Skin of body (tissue), 2 donors: ENCODE results near the gene VPS51. TPM values are rescaled to one million over a fixed set of nuclear protein-coding genes. Genes with fewer than 3 reads are reported as not detected.
"Not testable (repeated sequence)": the region's sequence is repeated elsewhere in the genome, so short reads cannot be mapped to it uniquely, and the experiment has no call there.

Source experiments
- DNase-seq: peaks from one replicate; lab custom pipeline; 2025; lab: John Stamatoyannopoulos, UW
- total RNA-seq: library from RNA; depleted of rRNA; stranded (reverse); fragments of >200 nt; gene quantifications from one replicate; pipeline ENCODE4 v1.2.3, GENCODE V29; 2014

Gene VPS51
- total RNA-seq, 1 donor from 2014 or later: 93.3 TPM

DNA sequence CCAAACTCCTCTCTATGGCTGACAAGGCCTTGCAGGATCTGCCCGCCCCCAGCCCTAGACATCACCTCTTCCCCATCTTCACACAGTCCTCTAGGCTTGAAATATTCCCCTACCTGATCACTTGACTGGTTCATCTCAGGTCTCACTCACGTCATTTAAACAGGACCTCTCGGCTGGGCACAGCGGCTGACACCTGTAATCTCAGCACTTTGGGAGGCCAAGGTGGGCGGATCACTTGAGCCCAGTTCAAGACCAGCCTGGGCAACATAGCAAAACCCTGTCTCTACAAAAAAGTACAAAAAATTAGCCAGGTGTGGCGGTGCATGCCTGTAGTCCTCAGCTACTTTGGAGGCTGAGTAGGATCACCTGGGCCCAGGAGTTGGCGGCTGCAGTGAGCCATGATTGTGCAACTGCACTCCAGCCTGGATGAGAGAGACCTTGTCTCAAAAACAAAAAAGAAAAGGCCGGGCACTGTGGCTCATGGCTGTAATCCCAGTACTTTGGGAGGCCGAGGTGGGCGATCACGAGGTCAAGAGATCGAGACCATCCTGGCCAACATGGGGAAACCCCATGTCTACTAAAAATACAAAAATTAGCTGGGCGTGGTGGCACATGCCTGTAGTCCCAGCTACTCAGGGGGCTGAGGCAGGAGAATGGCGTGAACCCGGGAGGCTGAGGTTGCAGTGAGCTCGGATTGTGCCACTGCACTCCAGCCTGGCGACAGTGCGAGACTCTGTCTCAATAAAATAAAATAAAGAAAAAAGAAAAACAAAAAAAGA, 23.1 kb downstream of the VPS51 start:
- not testable (repeated sequence) for DNase-seq

DNA sequence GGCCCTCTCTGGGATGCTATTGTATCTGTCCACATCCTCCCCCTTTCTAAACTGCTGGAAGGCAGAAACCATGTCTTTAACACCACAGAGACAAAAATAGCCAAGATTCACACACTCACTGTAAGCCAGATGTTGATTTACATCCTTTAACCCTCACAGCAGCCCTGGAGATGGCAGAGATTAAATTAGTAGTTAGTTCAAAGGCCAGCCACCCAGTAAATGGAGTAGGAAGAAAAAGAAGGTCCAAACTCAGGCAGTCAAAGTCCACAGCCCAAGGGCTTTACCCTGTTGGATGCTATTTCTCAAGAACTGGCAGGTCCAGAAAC, 23.6 kb downstream of the VPS51 start:
- DNase-seq: no peak

DNA sequence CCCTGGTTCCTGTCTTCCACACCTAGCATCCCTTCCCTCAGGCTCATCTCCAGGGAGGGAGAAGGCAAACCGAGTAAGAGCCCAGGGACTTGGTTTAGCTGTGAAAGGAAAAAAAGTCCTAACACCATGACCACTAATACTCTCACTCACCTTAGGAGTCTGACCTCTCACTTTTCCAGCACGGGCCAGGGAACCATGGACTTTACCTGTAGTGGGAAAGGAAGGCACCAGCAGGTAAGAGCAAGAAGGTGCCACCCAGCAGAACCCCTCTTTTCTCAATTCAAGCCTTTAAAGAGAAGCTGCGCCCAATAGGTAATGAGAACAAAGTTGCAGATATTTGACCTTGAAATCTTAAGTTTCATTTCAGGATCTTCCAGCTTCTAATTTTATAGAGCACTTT, 24.8 kb downstream of the VPS51 start:
- DNase-seq: no peak

DNA sequence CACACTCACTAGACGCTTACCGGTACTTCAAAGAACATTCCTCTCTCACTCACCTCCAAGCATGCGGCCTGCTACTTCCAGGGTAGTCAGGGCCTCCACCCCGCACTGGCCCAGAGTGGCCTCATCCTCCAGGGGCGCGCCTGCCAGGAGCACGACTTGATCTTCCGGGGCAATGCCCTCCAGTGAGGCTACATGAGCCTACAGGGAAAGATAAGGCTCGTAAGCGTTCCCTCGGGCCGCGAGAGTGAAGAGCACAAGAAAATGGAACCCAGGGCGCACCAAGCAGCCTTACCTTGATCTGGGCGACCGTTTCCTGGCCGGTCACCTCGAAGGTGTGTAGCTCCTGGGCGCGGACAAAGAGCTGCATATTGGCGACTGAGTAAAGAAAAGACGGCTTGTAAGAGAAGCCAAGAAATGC, 25.4 kb downstream of the VPS51 start:
- no peak for DNase-seq

DNA sequence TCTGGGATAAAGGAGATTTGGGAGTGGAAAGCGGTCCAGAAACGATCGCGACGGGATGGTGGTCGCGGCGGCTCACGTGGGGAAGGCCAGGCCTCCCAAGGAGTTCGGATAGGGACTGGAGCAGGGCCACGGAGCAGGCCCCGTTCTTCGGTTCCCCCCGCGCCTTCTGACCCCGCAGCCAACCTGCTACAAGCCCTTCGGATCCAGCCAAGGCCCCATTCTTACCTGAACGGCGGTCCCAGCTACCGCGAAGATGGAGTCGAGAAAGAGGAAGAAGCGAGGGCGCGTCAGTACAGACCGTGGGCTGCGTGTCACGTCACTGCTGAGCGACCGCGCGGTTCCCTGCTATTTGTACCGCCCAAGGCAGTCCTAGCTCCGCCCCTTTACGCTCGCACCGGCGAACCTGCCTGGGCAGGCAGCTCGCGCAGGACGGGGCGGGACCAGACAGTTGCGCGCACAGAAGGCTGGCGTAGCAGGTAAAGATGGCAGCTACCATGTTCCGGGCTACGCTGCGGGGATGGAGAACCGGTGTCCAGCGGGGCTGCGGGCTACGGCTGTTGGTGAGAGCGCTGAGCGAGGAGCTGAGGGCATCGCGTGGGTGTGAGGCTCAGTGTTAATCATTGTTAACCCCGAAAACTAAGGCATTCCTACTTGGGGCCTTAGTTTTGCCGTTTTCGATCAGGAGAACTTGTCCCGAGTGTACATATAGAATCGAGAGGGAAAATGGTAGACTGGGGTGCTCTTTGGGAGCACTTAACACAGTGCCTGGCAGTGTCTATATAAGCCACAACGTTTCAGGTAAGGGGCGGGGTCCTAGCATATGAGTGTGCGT, 26.1 kb downstream of the VPS51 start, which contains the start of the genes FAU and MRPL49:
FAU (minus strand) TSS at position 270 of the 832 bp plus-strand sequence. CDS start 321 bp downstream, outside the sequence.
MRPL49 (plus strand) TSS at position 457 of the 832 bp plus-strand sequence; CDS start at position 483, 26 bp downstream.
- peak; percentile 95 for DNase-seq

DNA sequence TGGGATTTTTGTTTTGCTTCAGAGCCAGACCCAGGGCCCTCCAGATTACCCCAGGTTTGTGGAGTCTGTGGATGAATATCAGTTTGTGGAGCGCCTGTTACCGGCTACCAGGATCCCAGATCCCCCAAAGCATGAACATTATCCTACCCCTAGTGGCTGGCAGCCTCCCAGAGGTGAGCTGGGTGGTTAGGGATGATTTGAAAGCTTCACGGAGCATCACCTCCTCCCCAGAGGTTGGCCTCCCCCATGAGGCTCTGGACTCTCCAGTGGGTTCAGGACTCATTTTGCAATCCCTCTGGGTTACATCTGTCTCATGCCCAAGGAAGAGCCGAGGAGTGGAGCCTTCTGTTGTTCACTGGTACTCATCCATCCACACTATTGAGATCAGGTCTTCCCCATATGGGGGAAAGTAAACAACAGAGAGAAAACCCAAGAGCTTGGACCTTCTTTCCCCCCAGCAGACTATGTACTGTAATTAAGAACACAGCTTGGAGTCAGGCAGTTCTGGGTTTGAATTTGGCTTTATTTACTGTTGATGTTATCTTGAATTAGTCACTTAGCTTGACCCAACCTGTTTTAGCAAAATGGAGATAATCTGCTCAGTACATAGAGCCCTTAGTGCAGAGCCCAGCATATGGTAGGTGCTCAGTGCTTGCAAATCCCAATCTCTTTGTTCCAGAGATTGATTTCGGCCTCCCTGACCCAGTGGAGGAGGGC, 28.6 kb downstream of the VPS51 start:
- DNase-seq: no peak

DNA sequence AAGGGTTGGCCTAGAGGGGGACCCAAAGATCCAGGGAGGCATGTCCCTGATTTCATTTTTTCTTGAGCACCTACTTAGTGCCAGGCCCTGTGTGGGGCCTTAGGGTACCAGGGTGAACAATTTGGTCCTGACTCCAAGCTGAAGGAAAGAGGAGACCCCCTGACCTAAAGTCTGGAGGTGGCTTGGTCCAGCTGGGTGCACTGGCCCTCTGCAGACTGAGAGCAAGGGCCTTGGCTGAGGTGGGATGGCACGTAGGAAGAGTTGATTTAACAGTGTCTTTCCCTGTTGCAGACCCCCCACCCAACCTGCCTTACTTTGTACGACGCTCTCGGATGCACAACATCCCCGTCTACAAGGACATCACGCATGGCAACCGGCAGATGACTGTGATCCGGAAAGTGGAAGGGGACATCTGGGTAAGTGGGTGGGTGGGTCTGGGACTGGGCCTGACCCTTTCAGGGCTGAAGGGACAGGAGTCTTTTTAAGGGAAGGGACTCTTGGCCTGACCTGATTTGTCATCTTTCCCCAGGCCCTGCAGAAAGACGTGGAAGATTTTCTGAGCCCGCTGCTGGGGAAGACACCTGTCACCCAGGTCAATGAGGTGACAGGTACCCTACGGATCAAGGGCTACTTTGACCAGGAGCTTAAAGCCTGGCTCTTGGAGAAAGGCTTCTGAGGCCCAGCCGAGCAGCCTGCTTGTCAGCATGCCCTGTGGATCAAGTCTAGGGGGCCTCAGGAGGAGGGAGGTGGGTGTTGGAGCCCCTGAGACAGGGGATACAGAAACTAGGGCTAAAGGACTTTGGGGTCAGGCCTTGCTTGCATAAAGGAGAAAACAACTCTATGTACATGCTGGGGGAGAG, 29.4 kb downstream of the VPS51 start:
- DNase-seq: no peak

DNA sequence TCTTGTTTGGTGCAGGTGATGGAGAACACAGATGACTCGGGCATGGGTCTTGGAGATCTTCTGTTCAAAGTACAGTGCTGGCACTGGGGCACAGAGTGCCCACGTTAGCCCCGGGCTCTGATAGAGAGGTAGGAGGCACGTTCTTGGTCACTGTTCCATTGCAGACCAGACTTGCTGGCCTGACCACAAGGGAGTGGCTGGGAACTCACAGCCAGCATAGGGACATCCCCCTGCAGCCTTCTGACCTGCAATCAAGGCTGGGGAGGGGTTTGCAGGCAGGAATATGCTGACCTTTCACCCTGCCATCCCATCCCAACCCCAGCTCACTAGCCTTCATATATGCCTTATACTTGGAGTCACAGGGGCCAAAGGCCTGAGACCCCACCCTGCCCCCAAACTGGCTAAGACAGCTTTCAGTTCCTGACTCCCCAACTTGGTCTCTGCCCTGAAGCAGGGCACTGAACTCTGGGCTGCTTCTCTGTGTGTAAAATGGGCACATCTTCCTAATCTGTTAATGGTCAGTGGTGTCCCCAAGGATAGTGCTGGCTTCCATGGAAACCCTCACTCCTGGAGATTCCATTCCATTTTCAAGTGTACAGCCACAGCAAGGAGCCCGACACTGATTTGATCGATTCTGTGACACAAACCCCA, 30.7 kb downstream of the VPS51 start:
- DNase-seq: no peak

DNA sequence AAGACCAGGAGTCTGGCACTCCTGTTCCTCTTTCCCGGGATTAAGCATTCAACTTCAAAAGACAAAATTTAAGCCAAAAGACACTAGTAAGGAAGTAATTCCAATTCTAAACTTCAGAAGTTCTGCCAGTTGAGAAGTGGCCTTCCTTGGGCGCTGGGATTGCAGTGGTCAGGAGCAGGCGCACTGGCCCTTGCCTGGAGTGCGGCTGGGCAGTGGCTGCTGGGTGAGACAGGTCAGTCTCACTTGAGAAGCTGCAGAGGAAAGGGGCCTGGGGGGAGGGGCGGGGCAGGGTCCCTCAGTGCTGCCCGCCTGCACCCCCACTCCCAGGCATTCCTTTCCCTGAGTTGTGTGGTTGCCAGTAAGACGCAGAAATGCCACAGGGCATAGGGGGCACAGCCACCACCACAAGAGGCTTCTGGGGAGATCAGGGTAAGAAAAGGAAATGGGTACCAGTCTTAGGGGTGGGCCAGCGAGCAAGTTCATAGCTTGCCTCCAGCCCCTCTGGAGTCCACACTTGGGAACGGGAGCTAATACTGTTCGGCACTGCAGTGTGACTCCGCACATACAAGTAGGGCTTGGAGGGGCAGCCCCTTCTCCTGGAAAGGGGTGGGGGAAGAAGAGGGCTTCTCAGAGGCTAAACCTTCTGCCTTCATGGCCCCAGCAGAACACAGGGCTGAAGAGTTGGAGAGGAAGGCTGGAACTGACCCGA, 31.6 kb downstream of the VPS51 start:
- DNase-seq: no peak

DNA sequence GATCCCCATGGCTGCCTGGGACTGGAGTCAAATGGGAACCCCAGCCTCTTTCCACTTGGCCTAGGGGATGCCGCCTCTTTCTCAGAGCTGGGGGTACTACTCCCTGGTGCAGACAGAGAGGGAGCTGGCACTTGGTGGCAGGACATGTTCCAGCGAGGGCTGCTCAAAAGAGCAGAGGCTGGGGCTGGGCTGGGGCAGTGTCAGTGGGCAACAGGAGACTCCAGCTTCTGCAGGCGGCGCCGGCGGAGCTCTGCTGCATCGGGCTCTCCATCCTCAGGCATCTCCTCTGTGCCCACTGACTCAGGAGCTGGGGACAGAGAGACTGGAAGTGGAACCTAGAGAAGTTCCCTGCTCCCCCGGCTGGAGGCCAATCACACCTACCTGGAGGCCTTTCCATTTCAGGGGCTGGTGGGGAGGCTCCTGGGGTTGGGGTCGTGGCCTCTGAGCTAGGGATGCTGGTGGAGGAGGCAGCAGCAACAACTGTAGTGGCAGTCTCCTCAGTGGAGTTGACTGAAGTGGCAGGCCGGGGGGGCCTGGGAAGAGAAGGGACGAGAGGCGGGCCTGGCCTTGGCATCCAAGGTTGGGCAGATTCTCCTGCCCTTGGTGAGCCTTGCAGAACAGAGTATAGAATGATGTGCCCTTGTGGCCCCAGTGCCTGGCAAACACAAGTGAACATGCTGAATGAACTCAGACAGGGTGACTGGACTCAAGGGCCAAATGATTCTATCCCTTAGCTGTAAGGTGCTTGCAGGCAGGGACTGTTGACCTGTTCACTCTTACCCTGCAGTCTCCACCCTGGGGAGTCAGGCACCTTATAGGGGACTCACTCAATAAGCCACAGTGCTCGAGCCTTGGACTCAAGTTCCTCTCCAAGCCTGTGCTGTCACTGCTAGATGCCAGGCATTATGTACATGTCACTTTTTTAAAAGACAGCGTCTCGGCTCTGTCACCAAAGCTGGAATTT, 32.5 kb downstream of the VPS51 start:
- DNase-seq: no peak

DNA sequence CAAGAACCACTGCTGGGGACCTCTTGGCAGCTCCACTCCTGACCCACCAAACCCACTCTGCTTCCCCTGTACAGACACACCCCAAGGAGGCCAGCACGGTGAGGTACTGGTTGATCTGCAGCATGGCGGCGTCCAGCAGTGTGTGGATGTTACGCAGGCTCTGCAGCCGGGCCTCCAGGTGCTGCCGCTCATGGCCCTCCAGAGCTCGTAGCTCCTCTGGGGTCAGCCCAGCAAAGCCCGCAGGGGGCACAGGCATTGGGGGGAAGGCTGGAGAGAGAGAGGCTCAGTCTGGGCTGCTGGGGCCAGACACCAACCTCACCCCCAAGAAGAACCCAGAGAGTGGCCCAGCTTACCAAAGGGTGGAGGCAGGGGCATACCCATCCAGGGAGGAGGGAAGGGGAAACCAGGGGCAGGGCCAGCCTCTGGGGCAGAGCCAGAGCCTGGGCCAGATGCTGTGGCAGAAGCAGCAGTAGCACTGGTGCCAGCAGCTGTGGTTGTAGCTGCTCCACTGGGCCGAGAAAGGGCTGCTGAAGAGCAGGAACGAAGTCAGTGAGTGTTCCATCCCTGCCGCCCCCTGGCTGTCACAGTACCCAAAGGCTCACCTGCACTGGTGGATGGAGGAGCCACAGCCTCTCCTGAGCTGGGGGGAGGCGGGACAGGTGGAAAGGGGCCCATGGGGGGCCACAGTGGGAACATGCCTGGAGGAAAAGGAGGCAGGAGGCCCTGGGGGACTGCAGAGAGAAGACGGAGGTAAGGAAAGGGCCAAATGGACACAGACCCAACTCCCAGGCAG, 33.8 kb downstream of the VPS51 start:
- DNase-seq: no peak

DNA sequence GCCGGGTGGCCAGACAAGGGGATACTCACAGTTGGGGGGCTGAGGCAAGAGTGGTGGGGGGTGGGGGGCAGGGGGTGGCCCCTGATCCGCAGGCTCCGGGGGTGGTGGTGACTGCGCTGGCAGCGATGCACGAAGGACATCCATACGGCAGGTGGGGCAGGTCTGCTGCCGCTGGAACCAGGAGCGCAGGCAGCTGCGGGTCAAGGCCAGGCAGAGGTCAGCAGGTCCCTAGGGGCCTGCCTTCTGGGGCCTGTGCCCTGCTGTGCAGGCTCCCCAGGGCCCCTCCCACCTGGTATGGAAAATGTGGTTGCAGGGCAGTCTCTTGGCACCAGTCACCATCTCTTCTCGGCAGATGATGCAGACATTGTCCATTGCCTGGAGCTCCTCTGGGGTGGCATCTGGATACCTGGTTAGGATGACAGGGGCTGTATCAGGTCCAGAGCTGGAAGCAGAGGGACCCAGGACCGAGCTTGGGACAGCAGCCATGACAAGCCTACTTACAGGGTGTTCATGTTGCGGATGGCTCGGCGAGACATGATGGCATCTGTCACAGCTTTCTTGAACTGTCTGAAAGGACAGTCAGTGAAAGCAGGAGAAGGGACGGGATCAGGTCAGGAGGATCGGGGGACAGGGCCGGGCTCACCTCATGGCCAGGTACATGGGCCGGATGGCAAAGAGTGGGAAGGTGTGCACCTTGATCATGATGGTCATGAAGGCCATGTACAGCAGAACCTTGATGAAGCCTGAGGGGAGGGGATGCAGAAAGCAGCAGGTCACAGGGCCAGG, 34.8 kb downstream of the VPS51 start:
- no peak for DNase-seq

DNA sequence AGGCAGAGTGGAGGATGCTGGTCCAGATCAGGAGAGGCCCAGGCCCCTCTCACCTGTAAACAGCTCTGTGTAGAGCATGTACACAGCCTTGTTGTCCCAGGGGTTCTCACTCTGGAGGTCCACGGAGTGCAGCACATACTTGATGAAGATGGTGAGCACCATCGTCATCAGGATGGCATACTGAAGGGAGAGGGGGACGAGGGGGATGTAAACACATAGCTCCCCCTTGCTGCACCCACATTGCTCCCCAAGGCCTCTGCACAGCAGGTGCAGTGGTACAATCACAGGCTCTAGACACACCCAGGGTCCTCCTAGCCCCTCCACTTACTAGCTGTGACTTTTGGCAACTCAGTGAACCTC, 35.4 kb downstream of the VPS51 start:
- no peak for DNase-seq

DNA sequence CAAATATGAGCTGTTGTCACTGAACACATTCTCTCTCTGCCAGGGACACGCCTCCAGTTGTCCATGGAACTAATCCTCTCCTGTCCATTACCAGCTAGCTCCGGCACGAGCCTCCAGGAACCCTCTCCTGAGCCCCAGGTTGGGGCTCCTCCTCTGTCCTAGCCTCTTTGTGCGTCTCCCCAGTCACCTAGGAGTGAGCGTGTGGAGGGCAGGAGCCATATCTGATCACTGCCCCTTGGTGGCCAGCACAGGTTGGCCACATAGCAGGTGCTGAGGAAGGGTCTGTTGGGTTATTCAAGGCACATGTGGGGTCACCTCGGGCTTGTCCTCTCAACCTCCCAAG, 35.9 kb downstream of the VPS51 start:
- DNase-seq: no peak

DNA sequence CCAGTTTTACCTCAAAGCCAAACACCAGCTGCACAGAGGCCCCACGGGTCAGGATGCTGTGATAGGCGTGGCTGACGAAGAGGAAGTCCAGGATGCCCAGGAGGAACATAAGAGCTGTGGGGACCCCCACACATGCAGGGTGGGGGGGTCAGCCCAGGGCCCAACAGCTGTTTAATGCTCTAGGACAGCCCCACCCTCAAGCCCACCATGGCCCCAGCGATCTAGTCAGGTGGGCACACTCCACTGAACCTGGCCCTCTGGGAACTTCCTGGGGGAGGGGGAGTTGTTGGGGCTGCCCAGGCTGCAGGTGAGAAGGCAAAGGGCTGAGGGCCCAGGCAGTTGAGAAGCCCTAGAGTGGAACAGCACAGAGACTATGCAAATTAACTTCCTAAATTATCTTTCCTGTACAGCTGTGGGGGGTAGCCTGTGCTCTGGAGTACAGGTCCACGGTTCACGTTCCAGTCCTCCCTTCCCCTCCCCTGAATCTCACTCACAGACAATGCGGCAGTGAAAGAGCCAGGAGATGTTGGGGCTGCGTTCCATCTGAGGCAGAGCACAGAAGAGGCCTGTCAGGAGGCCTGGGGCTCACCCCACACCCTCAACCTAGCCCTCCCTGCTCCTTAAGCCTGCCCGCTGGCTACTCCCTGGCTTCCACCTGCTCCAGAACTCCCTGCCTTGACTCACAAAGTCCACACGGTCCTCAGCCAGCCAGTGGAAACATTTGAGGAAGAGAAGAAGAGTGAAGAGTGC, 36.4 kb downstream of the VPS51 start:
- no peak for DNase-seq

DNA sequence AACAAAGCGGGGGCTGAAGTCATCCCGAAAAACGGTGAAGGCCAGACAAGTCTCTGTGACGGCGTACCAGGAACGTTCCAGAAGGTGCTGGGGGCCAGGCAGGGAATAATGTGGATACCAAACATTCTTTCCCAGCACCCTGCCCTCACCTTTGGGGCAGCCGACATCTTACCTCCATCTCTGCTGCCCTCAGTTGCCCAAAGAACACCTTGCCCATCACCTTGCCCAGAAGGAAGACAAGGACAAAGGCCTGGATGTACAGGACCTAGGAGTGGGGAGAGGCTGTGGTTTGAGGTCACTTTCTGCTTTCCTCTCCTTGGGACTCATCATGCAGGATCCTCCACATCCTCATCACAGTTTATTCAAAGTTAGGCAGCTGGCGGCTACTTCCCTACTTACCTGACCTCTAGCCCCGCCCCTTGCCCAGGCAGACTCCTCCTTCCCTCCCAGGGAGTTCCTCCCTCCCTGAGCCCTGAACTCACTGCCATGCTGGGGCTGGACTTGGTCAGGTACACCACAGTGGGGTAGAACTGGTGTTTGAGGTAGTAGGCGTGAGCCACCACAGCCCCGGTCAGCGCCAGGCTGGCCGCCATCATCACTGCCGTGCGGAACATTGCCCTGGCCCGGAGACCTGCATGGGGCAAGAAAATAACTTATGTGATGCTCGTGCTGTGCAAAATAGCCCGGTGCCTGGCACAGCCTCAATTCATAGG, 37.1 kb downstream of the VPS51 start:
- no peak for DNase-seq
